Osteocyte (in vitro differentiated cells): ENCODE measurements around the gene AGTRAP. TPM values are rescaled to one million over a fixed set of nuclear protein-coding genes. Genes with fewer than 3 reads are reported as not detected.

Source experiments
- DNase-seq: peaks from one replicate; pipeline ENCODE4 v3.0.0; 2021; ENCODE audit warnings: mixed read lengths; ENCODE audit not compliant: unreplicated experiment; ENCODE audit errors: extremely low spot score
- H3K27ac Mint-ChIP-seq: one replicate; pipeline ENCODE4 v1.8.0; 2021; ENCODE audit warnings: mild to moderate bottlenecking, mixed read lengths; ENCODE audit not compliant: unreplicated experiment
- H3K27me3 Mint-ChIP-seq: one replicate; pipeline ENCODE4 v1.8.0; 2021; ENCODE audit warnings: mixed read lengths; ENCODE audit not compliant: unreplicated experiment
- H3K36me3 Mint-ChIP-seq: one replicate; pipeline ENCODE4 v1.8.0; 2021; ENCODE audit warnings: mixed read lengths; ENCODE audit not compliant: unreplicated experiment
- H3K4me1 Mint-ChIP-seq: one replicate; pipeline ENCODE4 v1.8.0; 2021; ENCODE audit warnings: mixed read lengths; ENCODE audit not compliant: unreplicated experiment
- H3K4me3 Mint-ChIP-seq: one replicate; pipeline ENCODE4 v1.8.0; 2021; ENCODE audit warnings: mild to moderate bottlenecking, moderate library complexity, mixed read lengths; ENCODE audit not compliant: unreplicated experiment
- H3K9me3 Mint-ChIP-seq: one replicate; pipeline ENCODE4 v1.8.0; 2021; ENCODE audit warnings: mixed read lengths; ENCODE audit not compliant: unreplicated experiment
- CTCF ChIP-seq: fragments of 200-600 bp; sonication (generic); IDR thresholded peaks from 2 replicates; pipeline ENCODE4 v1.5.0; 2021; ENCODE audit warnings: antibody characterized with exemption, mild to moderate bottlenecking, moderate library complexity
- total RNA-seq: library from RNA; stranded (reverse); gene quantifications from 2 replicates; pipeline ENCODE4 v1.2.1, GENCODE V29; 2021

AGTRAP gene
- total RNA-seq, 1 donor from 2014 or later: 25.4 TPM

GRCh38 chr1:11764115-11764514 is 28.2 kb downstream of the AGTRAP start:
- Mint-ChIP-seq H3K4me3 (no peak overlapping the region), H3K36me3 (no peaks in the 10 kb centered on the region), H3K27ac (no peak overlapping the region), H3K4me1 (peaks cover 5% of the 10 kb centered on the region), H3K9me3 (no peaks in the 10 kb centered on the region), H3K27me3 (peaks cover 26% of the 10 kb centered on the region)
- TF ChIP-seq CTCF: no peak
- no peak for DNase-seq

- DNase-seq: no peak
- no peaks in the 10 kb centered on the region for H3K9me3 Mint-ChIP-seq
- H3K4me3 Mint-ChIP-seq: no peak overlapping the region
- H3K27ac Mint-ChIP-seq: no peak overlapping the region
- no peaks in the 10 kb centered on the region for H3K36me3 Mint-ChIP-seq
- H3K4me1 Mint-ChIP-seq: peaks cover 5% of the 10 kb centered on the region
- no peak for TF ChIP-seq CTCF
- H3K27me3 Mint-ChIP-seq: peaks cover 26% of the 10 kb centered on the region
Measured at GRCh38 chr1:11764519-11764918, 28.6 kb downstream of the AGTRAP start.

- H3K9me3 Mint-ChIP-seq: no peaks in the 10 kb centered on the region
- peaks cover 17% of the 10 kb centered on the region for H3K27me3 Mint-ChIP-seq
- no peak for DNase-seq
- H3K27ac Mint-ChIP-seq: no peak overlapping the region
- no peak overlapping the region for H3K4me3 Mint-ChIP-seq
- TF ChIP-seq CTCF: no peak
- no peaks in the 10 kb centered on the region for H3K36me3 Mint-ChIP-seq
- peaks cover 5% of the 10 kb centered on the region for H3K4me1 Mint-ChIP-seq
Measured at GRCh38 chr1:11765661-11766428, 29.9 kb downstream of the AGTRAP start.

- no peak for TF ChIP-seq CTCF
- peaks cover 5% of the 10 kb centered on the region for H3K4me1 Mint-ChIP-seq
- H3K27ac Mint-ChIP-seq: no peak overlapping the region
- H3K4me3 Mint-ChIP-seq: no peak overlapping the region
- DNase-seq: no peak
- peaks cover 13% of the 10 kb centered on the region for H3K27me3 Mint-ChIP-seq
- H3K36me3 Mint-ChIP-seq: no peaks in the 10 kb centered on the region
- H3K9me3 Mint-ChIP-seq: no peaks in the 10 kb centered on the region
Measured at GRCh38 chr1:11766429-11766776, 30.5 kb downstream of the AGTRAP start.

- H3K27me3 Mint-ChIP-seq: no peaks in the 10 kb centered on the region
- H3K27ac Mint-ChIP-seq: no peak overlapping the region
- no peaks in the 10 kb centered on the region for H3K9me3 Mint-ChIP-seq
- peaks cover 4% of the 10 kb centered on the region for H3K4me1 Mint-ChIP-seq
- no peak for TF ChIP-seq CTCF
- DNase-seq: no peak
- H3K4me3 Mint-ChIP-seq: no peak overlapping the region
- H3K36me3 Mint-ChIP-seq: no peaks in the 10 kb centered on the region
Measured at GRCh38 chr1:11767922-11768704, 32.2 kb downstream of the AGTRAP start.
